ENCODE data around the gene NLRP14.
A peak's percentile ranks its signal among the peaks of the same experiment; 100 is the strongest.

The NLRP14 gene

DNA sequence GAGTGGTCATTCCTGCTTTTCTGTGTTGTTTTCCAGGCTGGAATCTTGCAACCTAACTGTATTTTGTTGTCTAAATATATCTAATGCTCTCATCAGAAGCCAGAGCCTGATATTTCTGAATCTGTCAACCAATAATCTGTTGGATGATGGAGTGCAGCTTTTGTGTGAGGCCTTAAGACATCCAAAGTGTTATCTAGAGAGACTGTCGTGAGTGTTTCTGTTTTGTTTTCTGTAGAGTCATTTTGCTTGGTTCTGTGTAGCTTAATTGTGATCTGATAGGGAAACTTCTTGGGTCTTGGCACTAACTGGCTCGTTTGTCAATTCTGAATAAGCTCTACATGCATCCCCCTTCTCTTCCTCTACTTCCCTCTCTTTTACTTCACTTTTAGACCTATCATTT, 37.4 kb downstream of the NLRP14 start:
- DNase-seq, result no peak
- H3K27ac ChIP-seq, result no peak overlapping the region
- TF ChIP-seq, protein P1, sequence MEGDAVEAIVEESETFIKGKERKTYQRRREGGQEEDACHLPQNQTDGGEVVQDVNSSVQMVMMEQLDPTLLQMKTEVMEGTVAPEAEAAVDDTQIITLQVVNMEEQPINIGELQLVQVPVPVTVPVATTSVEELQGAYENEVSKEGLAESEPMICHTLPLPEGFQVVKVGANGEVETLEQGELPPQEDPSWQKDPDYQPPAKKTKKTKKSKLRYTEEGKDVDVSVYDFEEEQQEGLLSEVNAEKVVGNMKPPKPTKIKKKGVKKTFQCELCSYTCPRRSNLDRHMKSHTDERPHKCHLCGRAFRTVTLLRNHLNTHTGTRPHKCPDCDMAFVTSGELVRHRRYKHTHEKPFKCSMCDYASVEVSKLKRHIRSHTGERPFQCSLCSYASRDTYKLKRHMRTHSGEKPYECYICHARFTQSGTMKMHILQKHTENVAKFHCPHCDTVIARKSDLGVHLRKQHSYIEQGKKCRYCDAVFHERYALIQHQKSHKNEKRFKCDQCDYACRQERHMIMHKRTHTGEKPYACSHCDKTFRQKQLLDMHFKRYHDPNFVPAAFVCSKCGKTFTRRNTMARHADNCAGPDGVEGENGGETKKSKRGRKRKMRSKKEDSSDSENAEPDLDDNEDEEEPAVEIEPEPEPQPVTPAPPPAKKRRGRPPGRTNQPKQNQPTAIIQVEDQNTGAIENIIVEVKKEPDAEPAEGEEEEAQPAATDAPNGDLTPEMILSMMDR (IDR thresholded peaks at IDR 0.05; ENCODE audit: low read depth, low read length, missing control alignments), result no peak
- H3K4me3 ChIP-seq (ENCODE audit: low read depth, low read length), result no peak overlapping the region
- H3K36me3 ChIP-seq (replicated peaks), result no peaks in the 10 kb centered on the region
- no peaks in the 10 kb centered on the region for H3K27me3 ChIP-seq (replicated peaks)
- in situ Hi-C loops (cut with HindIII; ENCODE audit: low pct_ligation_motif_present, low sequenced_read_pairs), result no loop called here

GRCh38 chr11:7060868-7061267, 40.6 kb downstream of the NLRP14 start:
- Histone ChIP-seq H3K27ac (no peak overlapping the region), H3K36me3 (replicated peaks) (no peaks in the 10 kb centered on the region), H3K4me3 (ENCODE audit: low read depth, low read length) (no peak overlapping the region), H3K27me3 (replicated peaks) (no peaks in the 10 kb centered on the region)
- TF ChIP-seq, protein P1 (IDR thresholded peaks at IDR 0.05; ENCODE audit: low read depth, low read length, missing control alignments), result no peak
- in situ Hi-C loops (cut with HindIII; ENCODE audit: low pct_ligation_motif_present, low sequenced_read_pairs), result no loop called here
- peak; percentile 45 for DNase-seq

DNA sequence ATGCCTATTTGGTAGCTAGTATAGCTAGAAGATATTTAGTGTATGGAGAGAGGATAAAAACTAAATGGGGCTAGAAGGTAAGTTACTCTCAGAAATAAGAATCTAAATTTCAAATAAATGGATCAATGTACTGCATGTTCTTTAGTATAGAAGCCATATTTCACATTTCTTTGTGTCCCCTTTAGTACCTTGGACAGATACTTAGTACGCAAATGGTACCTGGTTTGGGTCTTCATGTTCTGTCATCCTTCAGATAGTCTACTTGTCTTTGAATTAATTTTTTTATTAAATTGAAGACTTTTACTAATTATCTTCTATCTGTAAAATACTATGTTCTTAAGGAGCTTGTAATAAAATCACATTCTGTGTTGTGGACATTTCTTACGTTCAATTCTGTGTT, 42.3 kb downstream of the NLRP14 start:
- no peaks in the 10 kb centered on the region for H3K27me3 ChIP-seq (replicated peaks)
- H3K36me3 ChIP-seq (replicated peaks), result no peaks in the 10 kb centered on the region
- in situ Hi-C loops (cut with HindIII; ENCODE audit: low pct_ligation_motif_present, low sequenced_read_pairs), result no loop called here
- no peak for DNase-seq
- no peak overlapping the region for H3K4me3 ChIP-seq (ENCODE audit: low read depth, low read length)
- H3K27ac ChIP-seq, result no peak overlapping the region
- TF ChIP-seq, protein P1 (IDR thresholded peaks at IDR 0.05; ENCODE audit: low read depth, low read length, missing control alignments), result no peak

- H3K36me3 ChIP-seq (replicated peaks), result no peaks in the 10 kb centered on the region
- no peak overlapping the region for H3K4me3 ChIP-seq (ENCODE audit: low read depth, low read length)
- TF ChIP-seq, protein P1 (IDR thresholded peaks at IDR 0.05; ENCODE audit: low read depth, low read length, missing control alignments), result no peak
- no peaks in the 10 kb centered on the region for H3K27me3 ChIP-seq (replicated peaks)
- H3K27ac ChIP-seq, result no peak overlapping the region
- no peak for DNase-seq
- in situ Hi-C loops (cut with HindIII; ENCODE audit: low pct_ligation_motif_present, low sequenced_read_pairs), result no loop called here
These were observed 52.2 kb downstream of the NLRP14 start for GRCh38 chr11:7072401-7073028.

DNA sequence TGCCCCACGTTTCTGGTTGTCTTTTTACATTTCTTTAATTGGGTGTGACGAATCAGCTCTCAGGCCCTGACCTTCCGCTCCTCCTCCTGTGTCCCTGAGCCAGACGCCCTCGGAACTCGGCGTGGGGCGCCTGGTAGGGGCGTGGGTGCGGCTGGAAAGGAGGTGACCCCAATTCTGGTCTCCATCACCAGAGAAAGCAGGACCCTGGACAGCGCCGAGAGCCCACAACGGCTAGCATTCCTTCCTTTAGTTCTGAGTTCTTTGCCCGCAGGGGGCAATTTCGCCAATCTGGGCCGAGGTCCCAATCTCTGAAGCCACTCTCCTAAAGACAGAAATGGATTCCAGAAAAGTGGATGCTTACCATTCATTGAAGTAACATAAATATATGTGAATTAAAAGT, 56.8 kb downstream of the NLRP14 start:
- no peak for DNase-seq
- in situ Hi-C loops (cut with HindIII; ENCODE audit: low pct_ligation_motif_present, low sequenced_read_pairs), result no loop called here
- Histone ChIP-seq H3K4me3 (ENCODE audit: low read depth, low read length) (no peak overlapping the region), H3K27ac (no peak overlapping the region), H3K36me3 (replicated peaks) (no peaks in the 10 kb centered on the region), H3K27me3 (replicated peaks) (no peaks in the 10 kb centered on the region)
- TF ChIP-seq, protein P1 (IDR thresholded peaks at IDR 0.05; ENCODE audit: low read depth, low read length, missing control alignments), result no peak

DNA sequence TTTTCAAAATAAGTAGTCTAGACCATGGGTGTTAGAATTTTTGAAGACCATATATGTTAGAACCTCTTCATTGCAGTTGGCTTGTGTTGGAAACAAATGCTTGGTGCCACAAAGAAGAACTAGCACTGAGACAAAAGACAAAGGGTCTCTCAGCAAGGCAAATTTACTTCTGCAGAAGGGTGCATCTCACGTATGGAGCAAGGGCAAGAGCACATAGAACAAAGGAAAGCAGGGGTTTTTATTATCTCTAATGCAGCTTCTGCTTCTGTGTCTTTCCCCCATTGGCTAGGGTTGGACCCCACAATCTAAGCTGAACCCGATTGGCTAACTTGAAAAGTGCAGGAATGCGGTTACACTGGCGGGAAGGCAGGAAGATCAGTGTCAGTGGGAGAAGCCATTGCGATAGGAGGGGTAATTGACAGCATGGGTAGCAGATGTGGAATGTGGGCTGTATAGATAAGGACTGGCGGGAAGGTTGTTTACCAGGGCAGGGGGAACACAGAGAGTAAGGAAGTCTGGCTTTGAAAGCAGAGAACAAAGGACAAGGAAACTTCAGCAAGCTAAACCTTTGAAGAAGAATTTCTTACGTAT, 59.4 kb downstream of the NLRP14 start:
- H3K27ac ChIP-seq, result no peak overlapping the region
- in situ Hi-C loops (cut with HindIII; ENCODE audit: low pct_ligation_motif_present, low sequenced_read_pairs), result no loop called here
- TF ChIP-seq, protein P1 (IDR thresholded peaks at IDR 0.05; ENCODE audit: low read depth, low read length, missing control alignments), result no peak
- no peak for DNase-seq
- no peaks in the 10 kb centered on the region for H3K36me3 ChIP-seq (replicated peaks)
- no peaks in the 10 kb centered on the region for H3K27me3 ChIP-seq (replicated peaks)
- H3K4me3 ChIP-seq (ENCODE audit: low read depth, low read length), result no peak overlapping the region
